GM19395 (cell line): ENCODE measurements around the gene PANK4.
"Not testable (repeated sequence)": the region's sequence is repeated elsewhere in the genome, so short reads cannot be mapped to it uniquely, and the experiment has no call there.

ENCODE experiments used
- ATAC-seq: cut with Tn5 transposase; IDR thresholded peaks from one replicate; pipeline ENCODE4 v1.9.1; 2021; ENCODE audit warnings: mild to moderate bottlenecking, moderate library complexity; ENCODE audit not compliant: unreplicated experiment

PANK4 gene

DNA sequence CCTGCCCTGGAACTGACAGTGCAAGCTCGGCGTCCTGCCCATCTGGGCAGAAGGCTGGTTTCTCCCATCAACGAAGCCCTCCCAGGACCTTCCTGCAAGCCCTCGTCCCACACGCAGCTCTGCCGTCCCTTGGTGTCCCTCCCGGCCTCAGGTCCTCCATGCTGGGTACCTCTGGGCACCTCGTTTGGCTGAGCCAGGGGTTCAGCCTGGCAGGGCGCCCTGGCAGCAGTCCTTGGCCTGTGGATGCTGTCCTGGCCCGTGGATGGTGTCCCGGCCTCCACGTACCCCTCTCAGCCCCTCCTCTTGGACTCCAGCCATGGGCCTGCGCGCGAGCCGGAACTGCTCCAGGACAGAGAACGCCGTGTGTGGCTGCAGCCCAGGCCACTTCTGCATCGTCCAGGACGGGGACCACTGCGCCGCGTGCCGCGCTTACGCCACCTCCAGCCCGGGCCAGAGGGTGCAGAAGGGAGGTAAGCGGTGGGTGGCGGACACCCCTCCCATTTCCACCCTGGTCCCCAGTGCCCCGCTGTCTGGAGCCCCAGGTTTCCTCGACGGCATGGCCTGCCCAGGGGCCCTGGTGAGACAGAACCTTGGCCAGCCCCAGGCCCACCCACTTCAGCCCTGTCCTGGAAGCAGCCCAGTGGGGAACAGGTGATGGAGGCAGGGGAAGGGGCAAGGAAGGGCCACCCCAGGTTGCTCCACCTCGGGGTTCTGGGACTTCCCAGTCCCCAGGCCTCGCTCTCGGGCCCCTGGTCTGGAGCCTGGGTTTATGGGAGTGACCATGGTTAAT, 33.3 kb upstream of the PANK4 start:
- no peak for ATAC-seq

DNA sequence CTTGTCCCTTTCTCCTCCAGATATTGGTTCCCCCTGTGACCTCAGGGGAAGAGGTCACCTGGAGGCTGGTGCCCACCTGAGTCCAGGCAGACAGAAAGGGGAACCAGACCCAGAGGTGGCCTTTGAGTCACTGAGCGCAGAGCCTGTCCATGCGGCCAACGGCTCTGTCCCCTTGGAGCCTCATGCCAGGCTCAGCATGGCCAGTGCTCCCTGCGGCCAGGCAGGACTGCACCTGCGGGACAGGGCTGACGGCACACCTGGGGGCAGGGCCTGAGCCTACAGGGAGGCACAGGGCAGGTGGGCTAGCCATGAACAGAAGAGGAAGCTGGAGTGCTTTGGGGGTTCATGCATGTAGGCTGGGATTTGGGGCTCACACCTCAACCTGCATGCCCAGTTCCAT, 32.5 kb upstream of the PANK4 start:
- no peak for ATAC-seq

DNA sequence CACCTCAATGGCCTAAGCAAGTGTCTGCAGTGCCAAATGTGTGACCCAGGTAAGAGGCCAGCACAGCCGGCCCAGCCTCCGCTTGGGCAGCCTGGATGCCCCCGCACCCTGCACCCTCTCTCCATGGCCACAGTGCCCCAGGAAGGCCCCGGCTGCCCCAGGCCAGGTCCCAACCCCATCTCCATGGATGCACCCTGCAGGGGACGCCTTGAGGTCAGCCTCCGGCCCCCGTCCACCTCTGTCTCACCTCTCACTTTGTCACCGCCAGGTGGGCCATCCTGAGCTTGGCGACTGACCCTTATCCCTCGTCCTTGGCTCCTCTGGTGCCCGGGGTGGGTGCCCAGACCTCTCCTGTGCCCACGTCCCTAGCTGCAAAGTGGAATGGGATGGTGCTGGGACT, 32.0 kb upstream of the PANK4 start:
- ATAC-seq = no peak

DNA sequence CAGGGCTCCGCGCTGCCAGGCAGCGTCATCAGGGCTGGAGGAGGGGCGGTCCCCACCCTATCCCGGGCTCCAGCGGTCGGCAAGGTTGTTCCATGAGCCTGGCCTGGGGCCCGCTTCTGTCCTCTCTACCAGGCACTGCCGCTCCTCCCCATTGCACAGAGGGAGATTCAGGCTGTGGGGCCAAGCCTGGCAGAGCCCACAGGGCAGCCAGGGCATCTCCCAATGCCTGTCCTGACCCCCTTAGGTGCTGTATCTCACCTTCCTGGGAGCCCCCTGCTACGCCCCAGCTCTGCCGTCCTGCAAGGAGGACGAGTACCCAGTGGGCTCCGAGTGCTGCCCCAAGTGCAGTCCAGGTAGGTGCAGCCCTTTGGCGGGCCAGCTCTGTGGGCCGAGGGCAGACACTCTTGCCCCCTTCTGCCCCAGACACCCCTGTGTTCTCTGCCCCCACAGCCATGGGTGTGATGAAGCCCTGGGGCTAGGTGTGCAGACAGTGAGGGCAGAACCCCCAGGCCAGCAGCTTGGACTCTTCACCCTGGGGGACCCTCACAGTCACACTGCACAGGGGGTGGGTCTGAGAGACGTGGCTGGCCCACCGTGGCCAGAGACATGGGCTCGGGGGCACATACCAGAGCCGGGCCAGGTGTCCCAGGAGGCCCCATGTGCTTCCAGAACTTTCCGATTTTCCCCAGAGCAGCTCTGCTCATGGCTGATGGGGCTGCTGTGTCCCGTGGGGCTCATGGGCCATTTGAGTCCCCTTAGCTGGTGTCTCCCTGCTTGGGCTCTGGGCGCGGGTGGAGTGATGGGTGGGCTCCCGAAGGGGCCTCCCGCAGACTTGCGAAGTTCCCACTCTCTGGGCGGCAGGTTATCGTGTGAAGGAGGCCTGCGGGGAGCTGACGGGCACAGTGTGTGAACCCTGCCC, 31.3 kb upstream of the PANK4 start:
- no peak for ATAC-seq

DNA sequence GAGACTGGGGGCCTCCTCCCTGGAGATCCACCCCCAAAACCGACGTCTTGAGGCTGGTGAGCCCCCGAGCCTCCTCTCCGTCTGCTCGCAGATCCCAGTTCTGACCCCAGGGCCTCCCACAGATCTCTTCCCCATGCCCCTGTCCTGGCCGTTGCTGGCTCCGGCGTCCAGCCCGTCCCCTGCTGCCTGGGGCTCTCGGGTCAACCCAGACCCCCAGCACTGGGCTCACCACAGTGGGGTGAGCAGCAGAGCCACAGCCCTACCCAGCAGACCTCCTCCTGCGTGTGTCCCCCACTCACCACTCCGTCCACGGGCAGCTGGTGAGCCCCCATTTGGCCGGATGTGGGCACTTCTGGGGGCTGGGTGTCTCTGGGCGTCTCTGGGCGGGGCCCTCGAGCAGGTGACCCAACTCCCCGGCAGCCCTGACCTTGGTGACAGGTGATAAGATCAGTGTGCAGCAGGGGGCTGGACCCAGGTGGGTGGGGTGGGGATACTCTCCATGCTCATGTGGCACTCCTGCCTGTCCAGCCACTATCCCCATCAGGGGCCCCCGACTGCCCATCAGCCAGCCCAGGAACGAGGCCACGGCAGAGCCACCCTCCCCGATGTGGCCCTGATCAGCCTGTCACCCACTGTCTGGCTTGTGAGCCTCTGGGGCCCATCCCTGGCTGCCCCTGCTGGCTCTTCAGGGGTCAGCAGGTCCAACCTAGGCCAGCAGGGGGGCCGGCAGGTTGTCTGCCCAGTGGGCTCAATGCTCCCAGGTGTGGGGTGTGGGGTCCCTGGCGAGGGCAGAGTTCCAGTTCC, 30.5 kb upstream of the PANK4 start:
- peak; percentile 30 for ATAC-seq

DNA sequence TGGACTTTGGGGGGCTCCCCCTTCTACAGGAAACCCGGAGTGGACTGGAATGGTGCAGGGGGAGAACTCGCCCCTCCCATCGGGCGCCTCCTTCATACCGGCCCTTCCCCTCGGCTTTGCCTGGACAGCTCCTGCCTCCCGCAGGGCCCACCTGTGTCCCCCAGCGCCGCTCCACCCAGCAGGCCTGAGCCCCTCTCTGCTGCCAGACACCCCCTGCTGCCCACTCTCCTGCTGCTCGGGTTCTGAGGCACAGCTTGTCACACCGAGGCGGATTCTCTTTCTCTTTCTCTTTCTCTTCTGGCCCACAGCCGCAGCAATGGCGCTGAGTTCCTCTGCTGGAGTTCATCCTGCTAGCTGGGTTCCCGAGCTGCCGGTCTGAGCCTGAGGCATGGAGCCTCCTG, 29.9 kb upstream of the PANK4 start, which contains the start of gene TNFRSF14:
TSS of gene TNFRSF14 (plus strand) at position 95 of the 401 bp plus-strand sequence. CDS start at position 389, 294 bp downstream.
- peak; percentile 48 for ATAC-seq

DNA sequence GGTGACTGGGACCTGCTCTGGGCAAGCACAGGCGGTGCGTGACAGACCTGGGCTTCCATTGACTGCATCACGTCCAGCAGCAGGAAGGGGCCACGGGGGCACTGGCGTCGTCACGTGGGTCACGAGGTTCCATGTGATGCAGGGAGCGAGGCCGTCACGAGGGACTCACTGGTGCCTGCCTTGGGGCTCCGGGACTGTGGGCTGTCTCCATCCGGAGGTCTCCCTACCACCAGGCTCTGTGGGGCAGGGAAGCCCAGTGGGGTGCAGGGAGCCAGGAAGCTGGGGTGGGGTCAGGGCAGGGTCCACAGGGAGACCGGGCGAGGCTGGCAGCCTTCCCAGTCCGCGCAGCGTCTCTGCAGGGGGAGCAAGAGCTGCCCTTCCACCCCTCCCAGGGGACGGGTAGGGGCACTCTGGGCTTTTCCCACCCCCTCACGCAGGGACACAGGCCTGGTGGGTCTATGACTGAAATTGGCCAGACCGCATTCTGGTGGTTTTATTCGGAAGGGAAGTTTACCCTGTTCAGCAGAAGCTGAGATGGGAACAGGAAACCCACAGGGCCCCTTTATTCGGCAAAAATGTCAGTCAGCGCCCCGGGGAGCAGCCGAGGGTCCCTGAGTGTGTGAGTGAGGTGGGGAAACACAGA, 29.4 kb upstream of the PANK4 start:
- peak; percentile 39 for ATAC-seq

DNA sequence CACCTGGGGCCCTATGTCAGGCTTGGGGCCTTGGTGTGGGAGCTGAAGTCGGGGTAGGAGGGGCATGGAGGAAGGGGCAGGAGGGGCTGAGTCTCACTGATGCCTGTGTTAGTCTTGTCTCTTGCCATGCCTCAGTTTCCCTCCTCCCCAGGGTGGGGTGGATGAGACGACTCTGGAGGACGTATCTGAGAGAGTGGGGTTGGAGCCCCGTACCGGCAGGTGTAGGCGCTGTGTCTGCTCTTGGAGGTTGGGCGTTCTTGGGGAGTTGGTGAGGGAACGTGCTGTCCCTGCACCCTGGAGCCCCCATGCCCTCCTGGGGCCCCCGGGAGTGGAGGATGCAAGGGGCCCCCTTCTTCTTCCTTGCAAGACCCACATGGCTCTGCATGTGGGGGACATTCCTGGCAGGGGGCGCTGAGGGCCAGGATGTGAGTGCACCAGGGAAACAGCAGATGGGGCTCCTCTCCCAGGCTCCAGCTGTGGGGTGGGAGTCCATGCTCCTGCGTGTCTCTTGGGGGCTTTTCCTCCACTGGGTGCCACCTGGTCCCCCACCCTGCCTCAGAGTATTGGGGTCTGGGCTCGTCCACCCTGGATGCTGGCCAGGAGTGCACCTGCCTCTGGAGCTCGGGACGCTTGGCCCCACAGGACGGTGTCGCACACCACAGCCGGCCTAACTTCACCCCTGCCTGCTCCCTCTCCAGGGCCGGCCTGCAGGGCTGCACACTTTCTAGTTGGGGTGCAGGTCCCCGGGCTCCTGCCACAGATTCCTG, 28.4 kb upstream of the PANK4 start:
- no peak for ATAC-seq

DNA sequence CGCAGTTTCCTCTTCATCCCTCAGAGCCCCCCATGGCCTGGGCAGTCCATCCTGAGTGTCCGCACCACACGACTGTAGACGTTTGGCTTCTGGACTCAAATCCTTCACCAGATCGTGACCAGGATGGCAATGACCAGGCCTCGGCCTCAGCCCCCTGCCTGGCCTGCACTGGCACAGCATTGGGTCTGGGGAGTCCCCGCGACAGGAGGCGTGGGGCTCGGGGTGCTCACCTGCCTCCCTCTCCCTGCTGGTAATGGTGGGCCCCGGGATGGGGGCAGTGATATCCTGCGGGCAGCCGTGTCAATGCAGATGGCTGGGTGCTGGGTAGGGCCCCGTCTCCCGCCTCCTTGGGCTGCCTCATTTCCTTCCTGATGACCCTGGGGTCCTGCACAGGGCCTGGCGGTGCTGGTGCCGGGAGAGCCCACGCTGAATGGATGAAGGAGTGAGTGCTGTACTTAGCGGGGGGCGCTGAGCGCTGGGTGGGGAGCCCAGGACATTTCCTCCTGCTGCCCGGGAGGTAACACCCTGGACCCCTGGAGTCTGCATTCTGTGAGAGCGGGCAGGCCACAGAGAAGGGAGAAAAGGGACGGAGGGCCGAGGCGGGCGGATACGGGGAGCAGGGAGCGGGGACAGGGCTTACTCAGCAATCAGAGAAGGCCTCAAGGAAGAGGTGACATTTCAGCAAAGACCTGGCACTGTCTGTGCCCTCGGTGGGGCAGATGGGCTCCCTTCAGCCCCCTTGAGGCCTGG, 27.6 kb upstream of the PANK4 start:
- no peak for ATAC-seq

DNA sequence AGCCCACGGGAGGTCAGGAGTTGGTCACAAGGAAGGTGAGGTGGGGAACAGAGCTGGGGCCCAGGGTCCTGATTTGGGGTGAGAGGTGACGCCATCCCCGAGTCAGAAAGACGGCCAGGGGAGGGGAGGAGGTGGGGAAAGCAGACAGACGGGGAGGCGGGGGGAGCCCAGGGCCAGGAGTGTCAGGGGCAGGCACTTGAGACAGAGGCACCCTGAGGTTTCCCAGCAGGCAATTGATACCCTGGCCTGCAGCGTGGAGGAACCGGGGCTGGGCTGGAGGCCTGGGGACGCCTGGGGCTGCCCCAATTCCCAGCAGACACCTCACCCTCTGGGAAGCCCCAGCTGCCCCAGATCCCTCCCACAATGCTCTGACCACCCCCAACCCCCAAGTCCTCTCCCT, 26.7 kb upstream of the PANK4 start:
- ATAC-seq = not testable (repeated sequence)

DNA sequence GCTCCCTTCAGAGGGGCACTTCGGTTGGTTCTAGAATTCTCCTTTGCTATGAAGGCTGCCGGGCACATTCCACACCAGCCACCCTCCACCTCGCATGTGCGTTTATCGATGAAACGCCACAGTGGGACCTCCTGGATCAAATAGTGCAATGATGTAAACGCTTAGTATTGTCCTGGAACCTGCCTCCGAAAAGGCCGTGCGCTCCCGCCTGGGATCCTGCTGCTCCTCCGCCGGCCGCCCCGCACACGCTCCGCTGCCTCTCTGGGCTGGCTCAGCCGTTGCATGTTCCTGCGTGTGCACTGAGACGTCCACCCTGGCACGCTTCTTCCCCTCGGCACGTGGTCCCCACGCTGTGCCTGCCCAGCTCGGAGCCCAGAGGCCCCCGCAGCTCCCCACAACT, 25.8 kb upstream of the PANK4 start:
- ATAC-seq = no peak

DNA sequence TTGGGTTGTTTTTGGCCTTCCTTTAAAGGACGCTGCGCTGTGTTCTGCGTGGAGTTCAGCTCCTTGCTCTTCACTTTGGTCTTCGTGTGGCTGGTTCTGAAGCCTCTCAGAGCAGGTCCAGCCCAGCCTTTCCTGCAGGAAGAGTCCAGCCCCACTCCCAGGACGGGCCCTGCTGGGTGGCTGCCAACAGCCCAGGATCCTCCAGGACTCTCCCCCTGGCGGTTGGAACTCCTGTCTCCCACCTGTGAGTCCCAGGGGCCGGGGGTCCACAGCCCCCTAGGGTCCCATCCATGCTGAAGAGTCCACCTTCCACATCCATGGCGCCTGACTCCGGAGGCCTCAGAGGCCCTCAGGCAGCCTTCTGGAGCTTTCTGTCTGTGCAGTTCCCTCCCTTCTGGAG, 25.1 kb upstream of the PANK4 start:
- not testable (repeated sequence) for ATAC-seq

DNA sequence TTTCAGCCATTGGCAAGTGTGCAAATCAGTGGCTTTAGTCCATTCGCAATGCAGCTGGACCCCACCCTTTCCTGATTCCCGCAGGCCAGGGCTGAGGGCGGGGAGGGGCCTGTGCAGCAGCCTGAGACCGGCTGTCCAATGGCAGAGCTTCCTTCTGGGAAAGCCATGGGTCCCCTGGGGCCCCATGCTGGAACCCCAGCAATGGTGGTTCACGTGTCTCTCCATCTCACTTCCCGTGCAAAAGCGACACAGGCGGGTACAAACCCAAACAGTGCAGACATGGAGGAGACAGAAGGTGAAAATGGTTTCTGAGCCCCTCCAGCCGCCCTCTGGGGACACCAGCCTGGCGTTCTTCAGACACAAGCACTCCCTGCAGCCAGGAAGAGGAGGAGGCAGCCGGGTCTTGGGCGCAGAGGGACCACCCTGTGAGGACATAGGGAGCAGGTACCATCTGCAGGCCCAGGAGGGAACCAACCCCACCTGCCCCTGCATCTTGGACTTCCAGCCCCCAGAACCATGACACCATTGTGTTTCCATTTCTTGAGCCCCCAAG, 24.0 kb upstream of the PANK4 start:
- ATAC-seq = not testable (repeated sequence)

DNA sequence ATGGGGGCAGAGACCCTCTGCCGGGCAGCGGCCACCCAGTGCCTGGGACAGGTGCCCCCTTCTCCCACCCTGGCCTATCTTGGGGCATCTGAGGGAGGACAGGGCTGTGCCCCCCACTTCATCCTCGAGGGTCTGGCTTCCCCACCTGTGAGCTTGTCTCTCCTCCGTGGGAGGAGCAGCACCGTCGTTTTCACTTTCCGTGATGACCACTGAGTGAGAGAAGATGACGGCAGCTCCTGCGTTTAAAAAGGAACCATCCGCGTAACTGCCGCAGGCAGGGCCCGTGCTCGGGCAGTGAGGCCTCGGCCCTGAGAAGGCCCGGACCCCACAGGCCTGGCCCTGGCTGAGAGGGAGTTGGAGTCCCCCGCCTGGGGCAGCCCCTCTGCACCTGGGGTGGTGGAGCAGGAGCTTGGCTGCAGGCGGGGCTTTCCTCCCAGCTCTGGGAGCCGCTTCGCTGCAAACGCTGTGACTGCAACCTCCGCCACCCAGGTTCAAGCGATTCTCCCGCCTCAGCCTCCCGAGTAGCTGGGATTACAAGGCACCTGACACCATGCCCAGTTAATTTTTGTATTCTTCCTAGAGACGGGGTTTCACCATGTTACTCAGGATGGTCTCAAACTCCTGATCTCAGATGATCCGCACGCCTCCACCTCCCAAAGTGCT, 23.1 kb upstream of the PANK4 start:
- ATAC-seq = not testable (repeated sequence)

DNA sequence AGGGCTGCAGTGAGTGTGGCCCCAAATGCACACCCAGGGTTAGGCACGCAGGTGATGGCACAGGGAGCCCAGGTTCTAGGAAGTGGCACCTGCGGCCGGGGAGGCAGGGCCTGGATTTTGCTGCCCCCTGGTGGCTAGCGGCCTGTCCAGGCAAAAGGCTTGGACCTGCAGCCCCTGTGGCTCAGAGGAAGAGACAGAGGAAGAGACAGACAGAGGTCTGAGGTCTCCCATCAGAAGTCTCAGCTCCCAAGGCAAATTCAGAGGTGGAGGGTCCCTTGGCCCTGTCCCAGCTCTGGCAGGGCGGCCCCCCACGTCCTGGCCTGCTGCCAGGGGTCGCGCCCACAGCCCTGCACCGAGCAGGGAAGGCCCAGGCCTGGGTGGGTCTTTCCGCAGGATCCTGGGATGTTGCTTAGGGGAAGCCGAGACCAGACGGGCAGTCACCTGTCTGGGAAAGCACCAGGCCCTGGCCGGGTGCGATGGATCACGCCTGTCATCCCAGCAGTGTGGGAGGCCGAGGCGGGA, 21.7 kb upstream of the PANK4 start:
- peak; percentile 19 for ATAC-seq

DNA sequence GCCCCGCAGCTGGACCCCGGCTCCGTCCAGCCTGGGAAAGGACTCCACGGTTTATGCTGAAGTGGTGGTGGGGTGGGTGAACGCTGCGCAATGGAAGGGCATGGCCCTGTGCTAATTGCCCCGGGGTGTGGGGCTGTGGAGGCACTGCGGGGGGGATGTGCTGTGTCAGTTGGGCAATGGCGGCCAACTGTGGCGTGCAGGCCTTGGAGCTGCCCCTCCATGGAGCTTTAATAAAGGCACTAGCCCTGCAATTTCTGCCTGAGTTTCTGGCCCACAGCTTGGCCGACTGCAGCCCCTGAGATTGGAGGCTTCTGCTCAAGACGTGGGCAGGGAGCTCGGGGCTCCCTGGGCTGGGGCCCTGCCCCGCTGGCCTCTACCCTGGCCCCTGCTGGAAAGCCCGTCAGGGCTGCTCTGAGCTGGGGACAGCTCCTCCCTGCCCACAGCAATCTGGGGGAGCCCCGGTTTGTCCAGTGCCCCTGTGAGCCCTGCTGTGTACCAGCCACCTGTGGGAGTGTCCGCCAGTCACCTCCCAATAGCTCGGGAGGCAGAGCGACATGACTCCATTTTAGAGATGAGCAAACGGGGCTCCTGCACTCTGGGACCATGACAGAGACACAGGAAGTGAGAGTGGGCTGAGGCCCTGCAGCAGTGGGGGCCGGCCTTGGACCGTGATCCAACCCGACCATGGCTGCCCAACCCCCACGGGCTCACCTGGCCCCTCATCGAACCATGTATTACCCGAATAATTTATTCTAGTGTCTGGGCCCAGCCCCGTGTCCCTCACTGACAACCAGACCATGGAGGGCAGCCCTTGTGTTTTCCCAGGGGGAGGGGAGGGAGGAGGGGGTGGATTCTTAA, 21.0 kb upstream of the PANK4 start:
- ATAC-seq = no peak
